ENCODE results near the gene CAPN11. TPM values are rescaled to one million over a fixed set of nuclear protein-coding genes. Genes with fewer than 3 reads are reported as not detected.

CAPN11 gene
- total and polyA plus RNA-seq, 12 donors = 0.09 to 0.72 (median 0.32) TPM; not detected in 4

DNA sequence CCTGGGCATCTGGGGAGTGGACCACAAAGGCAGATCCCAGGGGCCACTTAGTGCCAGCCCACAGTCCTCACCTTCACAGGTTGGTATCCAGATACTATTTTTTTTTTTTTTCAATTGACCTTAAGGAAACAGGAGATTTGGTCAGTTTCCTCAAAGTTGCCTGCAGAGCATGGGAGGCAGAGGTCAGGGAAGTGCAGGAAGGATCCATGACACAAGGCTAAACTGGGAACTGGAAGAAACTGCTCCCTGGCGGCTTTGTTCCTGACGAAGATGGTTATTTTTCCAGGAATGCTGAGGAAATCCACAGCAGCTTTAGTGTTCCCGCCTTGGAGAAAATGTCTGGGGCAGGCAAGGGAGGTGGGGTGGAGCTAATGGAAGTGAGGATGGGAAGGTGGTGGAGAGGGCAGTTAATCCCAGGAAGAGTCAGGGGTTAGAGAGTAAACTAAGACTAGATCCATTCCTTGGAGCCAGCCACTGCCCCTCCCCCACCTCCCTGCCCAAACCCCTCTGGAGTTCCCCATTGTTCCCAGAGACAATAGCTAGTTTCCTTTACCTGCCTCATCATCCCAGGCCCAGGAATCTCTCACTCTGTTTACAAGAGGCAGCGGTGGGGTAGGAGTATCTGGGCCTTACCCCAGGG, 43.8 kb downstream of the CAPN11 start:
- TF ChIP-seq, protein P1, sequence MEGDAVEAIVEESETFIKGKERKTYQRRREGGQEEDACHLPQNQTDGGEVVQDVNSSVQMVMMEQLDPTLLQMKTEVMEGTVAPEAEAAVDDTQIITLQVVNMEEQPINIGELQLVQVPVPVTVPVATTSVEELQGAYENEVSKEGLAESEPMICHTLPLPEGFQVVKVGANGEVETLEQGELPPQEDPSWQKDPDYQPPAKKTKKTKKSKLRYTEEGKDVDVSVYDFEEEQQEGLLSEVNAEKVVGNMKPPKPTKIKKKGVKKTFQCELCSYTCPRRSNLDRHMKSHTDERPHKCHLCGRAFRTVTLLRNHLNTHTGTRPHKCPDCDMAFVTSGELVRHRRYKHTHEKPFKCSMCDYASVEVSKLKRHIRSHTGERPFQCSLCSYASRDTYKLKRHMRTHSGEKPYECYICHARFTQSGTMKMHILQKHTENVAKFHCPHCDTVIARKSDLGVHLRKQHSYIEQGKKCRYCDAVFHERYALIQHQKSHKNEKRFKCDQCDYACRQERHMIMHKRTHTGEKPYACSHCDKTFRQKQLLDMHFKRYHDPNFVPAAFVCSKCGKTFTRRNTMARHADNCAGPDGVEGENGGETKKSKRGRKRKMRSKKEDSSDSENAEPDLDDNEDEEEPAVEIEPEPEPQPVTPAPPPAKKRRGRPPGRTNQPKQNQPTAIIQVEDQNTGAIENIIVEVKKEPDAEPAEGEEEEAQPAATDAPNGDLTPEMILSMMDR (IDR thresholded peaks at IDR 0.05) = no peak
- H3K4me1 ChIP-seq = peaks cover 8 to 29% (median 20%) of the 10 kb centered on the region in 9 donors
- peak overlapping the region; percentile 43 to 90 (median 76) for H3K27ac ChIP-seq
- WGBS, 2 donors = 45 to 70% methylated on average over 4 of the region's 4 CpGs
- DNase-seq (no peak), ATAC-seq (peak; percentile 58 to 79 (median 68))
- H3K27me3 ChIP-seq = no peaks in the 10 kb centered on the region
- H3K4me3 ChIP-seq = no peak overlapping the region
- intact Hi-C loops (cut with DNase I) = no loop called here
- no peaks in the 10 kb centered on the region for H3K36me3 ChIP-seq
- no peaks in the 10 kb centered on the region for H3K9me3 ChIP-seq

DNA sequence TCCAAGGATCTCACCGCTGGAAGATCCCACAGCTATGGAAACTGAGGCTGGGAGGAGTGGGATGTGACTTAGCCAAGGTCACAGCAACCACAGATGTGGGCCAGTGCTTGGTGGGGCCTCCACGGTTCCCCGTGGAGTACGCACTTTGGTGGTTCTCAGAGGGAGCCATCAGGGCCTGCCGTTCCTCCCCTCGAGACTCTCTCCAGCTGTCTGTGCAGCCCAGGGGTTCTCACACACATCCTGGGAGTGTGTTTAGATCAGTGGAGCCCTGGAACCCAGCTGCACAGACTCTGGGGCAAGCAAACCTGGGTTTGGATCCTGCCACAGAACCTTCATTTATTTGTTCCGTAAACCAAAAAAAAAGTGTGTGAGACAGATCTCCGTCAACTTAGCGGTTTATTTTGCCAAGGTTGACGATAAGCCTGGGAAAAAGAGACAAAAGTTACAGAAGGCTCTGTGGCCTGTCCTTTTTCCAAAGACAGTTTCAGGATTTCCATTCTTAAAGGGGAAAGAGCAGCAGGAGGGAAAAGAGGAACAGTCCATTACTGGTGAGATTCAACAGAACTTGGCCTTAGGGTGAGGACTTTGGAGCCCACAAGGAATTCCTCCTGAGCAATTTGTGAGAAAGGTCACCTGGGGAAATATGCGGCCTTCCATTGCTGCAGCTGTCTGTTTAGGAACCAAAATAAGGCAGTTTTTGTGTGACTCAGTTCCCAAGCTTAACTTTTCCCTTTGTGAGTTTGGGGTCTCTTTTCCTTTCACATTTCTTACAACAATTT, 44.5 kb downstream of the CAPN11 start:
- H3K27ac ChIP-seq = peak overlapping the region; percentile 43 to 90 (median 76)
- H3K9me3 ChIP-seq = no peaks in the 10 kb centered on the region
- TF ChIP-seq, protein P1 (IDR thresholded peaks at IDR 0.05) = no peak
- no peak overlapping the region for H3K4me3 ChIP-seq
- H3K27me3 ChIP-seq = no peaks in the 10 kb centered on the region
- H3K4me1 ChIP-seq = peaks cover 8 to 29% (median 20%) of the 10 kb centered on the region in 9 donors
- H3K36me3 ChIP-seq = no peaks in the 10 kb centered on the region
- ATAC-seq (peak in 6 of 8 donors; percentile 16 to 59 (median 18)), DNase-seq (no peak)
- WGBS, 2 donors = 67 to 68% methylated on average over 11 of the region's 11 CpGs
- intact Hi-C loops (cut with DNase I) = no loop called here

DNA sequence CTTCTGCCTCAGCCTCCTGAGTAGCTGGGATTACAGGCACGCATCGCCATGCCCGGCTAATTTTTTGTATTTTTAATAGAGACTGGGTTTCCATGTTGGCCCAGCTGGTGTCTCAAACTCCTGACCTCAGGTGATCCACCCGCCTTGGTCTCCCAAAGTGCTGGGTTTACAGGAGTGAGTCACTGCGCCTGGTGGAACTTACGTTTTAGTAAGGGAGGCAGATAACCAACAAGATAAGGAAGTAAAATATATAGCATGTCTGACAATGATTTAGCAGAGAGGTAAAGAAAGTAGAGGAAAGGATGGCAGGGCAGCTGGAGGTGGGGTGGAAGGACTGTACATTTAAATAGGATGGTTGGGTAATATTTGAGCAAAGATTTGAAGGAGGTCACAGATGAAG, 45.3 kb downstream of the CAPN11 start:
- H3K4me3 ChIP-seq = no peak overlapping the region
- H3K27ac ChIP-seq = peak overlapping the region in 4 of 10 donors; percentile 67 to 90 (median 76)
- H3K4me1 ChIP-seq = peaks cover 8 to 29% (median 20%) of the 10 kb centered on the region in 9 donors
- no peaks in the 10 kb centered on the region for H3K9me3 ChIP-seq
- H3K27me3 ChIP-seq = no peaks in the 10 kb centered on the region
- H3K36me3 ChIP-seq = no peaks in the 10 kb centered on the region
- intact Hi-C loops (cut with DNase I) = no loop called here
- DNase-seq = no peak
- WGBS, 2 donors = 96 to 97% methylated on average over 6 of the region's 6 CpGs
- no peak for ATAC-seq
- TF ChIP-seq, protein P1 (IDR thresholded peaks at IDR 0.05) = no peak

DNA sequence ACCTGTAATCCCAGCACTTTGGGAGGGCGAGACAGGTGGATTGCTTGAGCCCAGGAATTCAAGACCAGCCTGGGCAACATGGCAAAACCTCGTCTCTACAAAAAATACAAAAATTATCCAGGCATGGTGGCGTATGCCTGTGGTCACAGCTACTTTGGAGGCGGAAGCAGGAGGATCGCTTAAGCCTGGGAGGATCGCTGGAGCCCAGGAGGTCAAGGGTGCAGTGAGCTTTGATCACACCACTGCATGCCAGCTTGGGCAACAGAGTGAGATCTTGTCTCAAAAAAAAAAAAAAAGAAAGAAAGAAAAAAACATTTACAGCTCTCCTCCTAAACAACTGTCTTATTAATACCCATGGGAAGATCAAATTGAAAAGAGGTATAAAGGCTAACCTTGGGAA, 49.3 kb downstream of the CAPN11 start:
- TF ChIP-seq, protein P1 (IDR thresholded peaks at IDR 0.05) = no peak
- no peak overlapping the region for H3K27ac ChIP-seq
- no peak overlapping the region for H3K4me3 ChIP-seq
- ATAC-seq (no peak), DNase-seq (no peak)
- H3K4me1 ChIP-seq = peaks cover 0 to 10% (median 7%) of the 10 kb centered on the region in 9 donors
- no peaks in the 10 kb centered on the region for H3K27me3 ChIP-seq
- no peaks in the 10 kb centered on the region for H3K9me3 ChIP-seq
- intact Hi-C loops (cut with DNase I) = no loop called here
- 92 to 96% methylated on average over 6 of the region's 6 CpGs for WGBS, 2 donors
- H3K36me3 ChIP-seq = no peaks in the 10 kb centered on the region

All from heart right ventricle (tissue), 16 donors.